ENCODE measurements around the gene CHST9.

DNA sequence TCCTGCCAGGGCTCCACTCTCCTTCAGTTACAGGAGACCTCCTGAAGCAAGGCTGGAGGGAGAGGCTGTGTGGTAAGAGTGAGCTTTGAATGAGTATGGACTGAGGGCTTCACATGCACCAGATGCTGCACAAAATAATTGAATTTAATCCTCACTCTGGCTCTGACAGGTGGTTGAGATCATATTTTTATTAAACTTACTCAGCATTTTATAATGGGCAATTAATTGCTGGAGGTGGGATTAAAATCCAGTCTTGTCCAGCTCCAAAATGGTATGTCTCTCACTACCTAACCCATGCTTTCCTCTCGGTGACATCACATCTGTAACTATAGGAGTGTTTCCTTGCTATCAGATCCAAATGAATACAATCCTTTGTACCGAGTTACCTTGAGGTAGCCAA lies 253.4 kb downstream of the CHST9 start:
- TF ChIP-seq, protein P1, sequence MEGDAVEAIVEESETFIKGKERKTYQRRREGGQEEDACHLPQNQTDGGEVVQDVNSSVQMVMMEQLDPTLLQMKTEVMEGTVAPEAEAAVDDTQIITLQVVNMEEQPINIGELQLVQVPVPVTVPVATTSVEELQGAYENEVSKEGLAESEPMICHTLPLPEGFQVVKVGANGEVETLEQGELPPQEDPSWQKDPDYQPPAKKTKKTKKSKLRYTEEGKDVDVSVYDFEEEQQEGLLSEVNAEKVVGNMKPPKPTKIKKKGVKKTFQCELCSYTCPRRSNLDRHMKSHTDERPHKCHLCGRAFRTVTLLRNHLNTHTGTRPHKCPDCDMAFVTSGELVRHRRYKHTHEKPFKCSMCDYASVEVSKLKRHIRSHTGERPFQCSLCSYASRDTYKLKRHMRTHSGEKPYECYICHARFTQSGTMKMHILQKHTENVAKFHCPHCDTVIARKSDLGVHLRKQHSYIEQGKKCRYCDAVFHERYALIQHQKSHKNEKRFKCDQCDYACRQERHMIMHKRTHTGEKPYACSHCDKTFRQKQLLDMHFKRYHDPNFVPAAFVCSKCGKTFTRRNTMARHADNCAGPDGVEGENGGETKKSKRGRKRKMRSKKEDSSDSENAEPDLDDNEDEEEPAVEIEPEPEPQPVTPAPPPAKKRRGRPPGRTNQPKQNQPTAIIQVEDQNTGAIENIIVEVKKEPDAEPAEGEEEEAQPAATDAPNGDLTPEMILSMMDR (IDR thresholded peaks at IDR 0.05; ENCODE audit: low read length): no peak
- no peak for TF ChIP-seq EZH2 (IDR thresholded peaks at IDR 0.05; ENCODE audit: borderline replicate concordance, low read length)

Data from OCI-LY1 (cell line).